IMR-90 (cell line): Measurements from ENCODE around the gene ZNF277.

Source experiments
- BHLHE40 ChIP-seq: fragments of 150-350 bp; IDR thresholded peaks from 2 replicates; pipeline ENCODE4 v1.6.1; 2016; ENCODE audit warnings: mild to moderate bottlenecking, low read depth, low read length
- CEBPB ChIP-seq: IDR thresholded peaks from 2 replicates; pipeline ENCODE4 v1.6.1; 2012; ENCODE audit warnings: low read depth, low read length, improper control_type of control experiment
- CHD1 ChIP-seq: IDR thresholded peaks from 2 replicates; pipeline ENCODE4 v1.6.1; 2012; ENCODE audit warnings: low read depth, low read length, improper control_type of control experiment
- ELK1 ChIP-seq: fragments of 150-350 bp; IDR thresholded peaks from 2 replicates; pipeline ENCODE4 v1.6.1; 2016; ENCODE audit warnings: low read depth, mild to moderate bottlenecking, low read length, moderate library complexity, borderline replicate concordance
- NFE2L2 ChIP-seq: fragments of 150-350 bp; IDR thresholded peaks from 2 replicates; pipeline ENCODE4 v1.6.1; 2016; ENCODE audit warnings: low read depth, mild to moderate bottlenecking, low read length
- POLR2A ChIP-seq: IDR thresholded peaks from 2 replicates; pipeline ENCODE4 v1.6.1; 2012; ENCODE audit warnings: mild to moderate bottlenecking, low read depth, low read length
- RAD21 ChIP-seq: IDR thresholded peaks from 2 replicates; pipeline ENCODE4 v1.6.1; 2012; ENCODE audit warnings: low read length, improper control_type of control experiment
- RCOR1 ChIP-seq: IDR thresholded peaks from 2 replicates; pipeline ENCODE4 v1.6.1; 2012; ENCODE audit warnings: mild to moderate bottlenecking, low read length, improper control_type of control experiment; ENCODE audit not compliant: insufficient replicate concordance
- SMC3 ChIP-seq: fragments of 150-350 bp; IDR thresholded peaks from 2 replicates; pipeline ENCODE4 v1.6.1; 2016; ENCODE audit warnings: low read depth, mild to moderate bottlenecking, antibody characterized with exemption, low read length, moderate library complexity
- TF ChIP-seq, protein P1 (sequence below): conservative IDR thresholded peaks from 2 replicates; pipeline ENCODE4 v1.5.1; 2012; ENCODE audit warnings: mild to moderate bottlenecking, low read depth, low read length, improper control_type of control experiment
- TF ChIP-seq, protein P2 (sequence below): fragments of 150-350 bp; IDR thresholded peaks from 2 replicates; pipeline ENCODE4 v1.6.1; 2017; ENCODE audit warnings: mild to moderate bottlenecking, antibody characterized with exemption, low read length, low read depth

- no peak for TF ChIP-seq RAD21
- TF ChIP-seq, protein P1, sequence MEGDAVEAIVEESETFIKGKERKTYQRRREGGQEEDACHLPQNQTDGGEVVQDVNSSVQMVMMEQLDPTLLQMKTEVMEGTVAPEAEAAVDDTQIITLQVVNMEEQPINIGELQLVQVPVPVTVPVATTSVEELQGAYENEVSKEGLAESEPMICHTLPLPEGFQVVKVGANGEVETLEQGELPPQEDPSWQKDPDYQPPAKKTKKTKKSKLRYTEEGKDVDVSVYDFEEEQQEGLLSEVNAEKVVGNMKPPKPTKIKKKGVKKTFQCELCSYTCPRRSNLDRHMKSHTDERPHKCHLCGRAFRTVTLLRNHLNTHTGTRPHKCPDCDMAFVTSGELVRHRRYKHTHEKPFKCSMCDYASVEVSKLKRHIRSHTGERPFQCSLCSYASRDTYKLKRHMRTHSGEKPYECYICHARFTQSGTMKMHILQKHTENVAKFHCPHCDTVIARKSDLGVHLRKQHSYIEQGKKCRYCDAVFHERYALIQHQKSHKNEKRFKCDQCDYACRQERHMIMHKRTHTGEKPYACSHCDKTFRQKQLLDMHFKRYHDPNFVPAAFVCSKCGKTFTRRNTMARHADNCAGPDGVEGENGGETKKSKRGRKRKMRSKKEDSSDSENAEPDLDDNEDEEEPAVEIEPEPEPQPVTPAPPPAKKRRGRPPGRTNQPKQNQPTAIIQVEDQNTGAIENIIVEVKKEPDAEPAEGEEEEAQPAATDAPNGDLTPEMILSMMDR = no peak
- TF ChIP-seq, protein P2, sequence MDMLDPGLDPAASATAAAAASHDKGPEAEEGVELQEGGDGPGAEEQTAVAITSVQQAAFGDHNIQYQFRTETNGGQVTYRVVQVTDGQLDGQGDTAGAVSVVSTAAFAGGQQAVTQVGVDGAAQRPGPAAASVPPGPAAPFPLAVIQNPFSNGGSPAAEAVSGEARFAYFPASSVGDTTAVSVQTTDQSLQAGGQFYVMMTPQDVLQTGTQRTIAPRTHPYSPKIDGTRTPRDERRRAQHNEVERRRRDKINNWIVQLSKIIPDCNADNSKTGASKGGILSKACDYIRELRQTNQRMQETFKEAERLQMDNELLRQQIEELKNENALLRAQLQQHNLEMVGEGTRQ = no peak
- TF ChIP-seq SMC3 = no peak
- no peak for TF ChIP-seq POLR2A
- no peak for TF ChIP-seq CEBPB
- no peak for TF ChIP-seq ELK1
- no peak for TF ChIP-seq RCOR1
- TF ChIP-seq CHD1 = no peak
- TF ChIP-seq BHLHE40 = no peak
- no peak for TF ChIP-seq NFE2L2
These were observed 1.3 kb downstream of the ZNF277 start for GRCh38 chr7:112207765-112208164.
